Middle frontal gyrus (tissue), 1 donor: Measurements from ENCODE around the gene PSAP.

ENCODE experiments used
- DNase-seq: peaks from one replicate; pipeline ENCODE4 v3.0.0-alpha.2; 2015; ENCODE audit warnings: low spot score; ENCODE audit errors: extremely low spot score

Gene PSAP

GRCh38 chr10:71769279-71769823 lies 81.7 kb downstream of the PSAP start:
- no peak for DNase-seq

GRCh38 chr10:71767420-71768035 lies 83.5 kb downstream of the PSAP start:
- no peak for DNase-seq

GRCh38 chr10:71766717-71767419 lies 84.2 kb downstream of the PSAP start:
- no peak for DNase-seq
